Measurements from ENCODE around the gene ABHD12B. TPM values are rescaled to one million over a fixed set of nuclear protein-coding genes. Genes with fewer than 3 reads are reported as not detected.

ABHD12B gene
- total and polyA plus RNA-seq, 2 experiments from 2014 or later: 9.0 to 52.8 TPM

- TF ChIP-seq REST (IDR thresholded peaks at IDR 0.05; ENCODE audit: unreplicated experiment): no peak
Observed at GRCh38 chr14:50948205-50948604, 76.4 kb downstream of the ABHD12B start (continued).

GRCh38 chr14:50951032-50951431 is 79.2 kb downstream of the ABHD12B start:
- no peaks in the 10 kb centered on the region for H4K20me1 ChIP-seq (replicated peaks; ENCODE audit: insufficient read depth)
- no peaks in the 10 kb centered on the region for H3K27me3 Mint-ChIP-seq (ENCODE audit: insufficient read depth, low read depth, poor library complexity)
- H3K36me3 ChIP-seq (ENCODE audit: insufficient read depth): no peaks in the 10 kb centered on the region
- no peaks in the 10 kb centered on the region; the same call in 1 of the 2 replicates for H3K9me2 ChIP-seq (ENCODE audit: insufficient read depth)
- no peak overlapping the region for H3K4me3 Mint-ChIP-seq
- no peaks in the 10 kb centered on the region for H3K4me1 ChIP-seq (ENCODE audit: insufficient read depth)
- H3K4me2 ChIP-seq: no peak overlapping the region
- peaks cover 16% of the 10 kb centered on the region for H3K4me1 Mint-ChIP-seq
- H3F3A ChIP-seq (replicated peaks; ENCODE audit: low read depth): no peaks in the 10 kb centered on the region
- H3K79me2 ChIP-seq (replicated peaks; ENCODE audit: insufficient read depth): no peaks in the 10 kb centered on the region
- H2AFZ ChIP-seq: no peak overlapping the region
- H3K27ac Mint-ChIP-seq: no peak overlapping the region
- DNase-seq (ENCODE audit: low spot score) (no peak), ATAC-seq (no peak)
- H3K27ac ChIP-seq (ENCODE audit: low read depth): no peak overlapping the region
- H3K27me3 ChIP-seq (ENCODE audit: insufficient read depth): no peaks in the 10 kb centered on the region
- peaks cover 3% of the 10 kb centered on the region; the same call in 1 of the 3 replicates for H3K36me3 Mint-ChIP-seq (ENCODE audit: low read depth)
- peaks cover under 1% of the 10 kb centered on the region; the same call in 1 of the 3 replicates for H3K9me3 Mint-ChIP-seq
- no peak overlapping the region for H3K4me3 ChIP-seq
- TF ChIP-seq NANOG (IDR thresholded peaks at IDR 0.05; ENCODE audit: borderline replicate concordance) (no peak), CREB1 (CRISPR knock-in tag; IDR thresholded peaks at IDR 0.05; ENCODE audit: low read depth) (no peak), EZH2 (IDR thresholded peaks at IDR 0.05; ENCODE audit: low read depth, unreplicated experiment) (no peak), CTCF (conservative IDR thresholded peaks at IDR 0.05; ENCODE audit: low read depth in 2 of 2) (no peak), POLR2AphosphoS5 (IDR thresholded peaks at IDR 0.05; ENCODE audit: low read depth) (no peak), EZH2phosphoT487 (IDR thresholded peaks at IDR 0.05; ENCODE audit: unreplicated experiment) (no peak), ZNF462 (CRISPR knock-in tag; IDR thresholded peaks at IDR 0.05) (no peak), ZNF331 (CRISPR knock-in tag; IDR thresholded peaks at IDR 0.05; ENCODE audit: low read depth) (no peak), REST (IDR thresholded peaks at IDR 0.05; ENCODE audit: unreplicated experiment) (no peak)

Measured in GM23338 (cell line).